Panc1 (cell line): ENCODE measurements around the gene NUBP2. TPM values are rescaled to one million over a fixed set of nuclear protein-coding genes. Genes with fewer than 3 reads are reported as not detected.

Experiments used
- ATAC-seq: fragments of 200-7000 bp; cut with Tn5 transposase; 2 replicates; pipeline ENCODE4 v1.9.1; 2020; ENCODE audit warnings: mild to moderate bottlenecking, moderate library complexity
- BruUV-seq: library from RNA; stranded (reverse); fragments of 400-500 nt; replicated peaks from 2 replicates; lab custom pipeline; 2021; lab: Mats Ljungman, UMichigan
- CTCF ChIA-PET: fragments of 300-600 bp; sonication (Branson Sonifier 250); formaldehyde crosslinking; loops from one replicate; lab custom pipeline; 2022; ENCODE audit warnings: antibody characterized with exemption; lab: Charles Lee
- POLR2A ChIA-PET: fragments of 300-600 bp; sonication (Branson Sonifier 250); formaldehyde crosslinking; loops from one replicate; lab custom pipeline; 2022; ENCODE audit warnings: antibody characterized with exemption; lab: Charles Lee
- DNase-seq: peaks from one replicate; pipeline ENCODE4 v3.0.0-alpha.2; 2010; ENCODE audit warnings: low read depth, low spot score
- H3K27ac ChIP-seq: 2 replicates; pipeline ENCODE4 v1.5.1; 2011; ENCODE audit warnings: mild to moderate bottlenecking, low read length, inconsistent platforms
- H3K27me3 ChIP-seq: fragments of 200-500 bp; sonication (Bioruptor generic); 2 replicates; pipeline ENCODE4 v1.6.0; 2014; ENCODE audit warnings: low read length, inconsistent platforms; ENCODE audit not compliant: control insufficient read depth, insufficient read depth
- H3K36me3 ChIP-seq: fragments of 200-500 bp; sonication (Bioruptor generic); 2 replicates; pipeline ENCODE4 v1.5.1; 2014; ENCODE audit warnings: inconsistent platforms, mild to moderate bottlenecking, low read length, moderate library complexity; ENCODE audit not compliant: control insufficient read depth, insufficient read depth
- H3K4me1 ChIP-seq: 2 replicates; pipeline ENCODE4 v1.5.1; 2011; ENCODE audit warnings: inconsistent platforms, mild to moderate bottlenecking, low read length, moderate library complexity; ENCODE audit not compliant: control insufficient read depth, insufficient read depth
- H3K4me3 ChIP-seq, 2 experiments: 2 replicates each; pipeline ENCODE4 v1.5.1; 2011 to 2012; ENCODE audit warnings: low read depth in 2 of 2, low read length in 2 of 2, mild to moderate bottlenecking in 2 of 2, inconsistent platforms in 1 of 2, moderate library complexity in 1 of 2
- H3K9me3 ChIP-seq: fragments of 200-500 bp; sonication (Bioruptor generic); 2 replicates; pipeline ENCODE4 v1.5.1; 2014; ENCODE audit warnings: low read depth, mild to moderate bottlenecking, inconsistent platforms, low read length, moderate library complexity; ENCODE audit not compliant: control insufficient read depth, insufficient read depth
- POLR2AphosphoS5 ChIP-seq: IDR thresholded peaks from 2 replicates; pipeline ENCODE4 v1.6.1; 2012; ENCODE audit warnings: mild to moderate bottlenecking, low read depth, low read length, moderate library complexity
- REST ChIP-seq, 2 experiments: IDR thresholded peaks; 2 replicates each; pipeline ENCODE4 v1.6.1; 2011 to 2012; ENCODE audit warnings: low read depth in 2 of 2, control low read depth in 1 of 2, low read length in 1 of 2, mild to moderate bottlenecking in 1 of 2, moderate library complexity in 1 of 2; ENCODE audit not compliant: insufficient read depth in 1 of 2
- SIN3A ChIP-seq: IDR thresholded peaks from 2 replicates; pipeline ENCODE4 v1.6.1; 2012; ENCODE audit warnings: low read depth, mild to moderate bottlenecking, low read length, moderate library complexity, borderline replicate concordance; ENCODE audit not compliant: insufficient read depth
- TCF7L2 ChIP-seq: IDR thresholded peaks from 2 replicates; pipeline ENCODE4 v1.6.1; 2011; ENCODE audit warnings: mild to moderate bottlenecking, low read depth, low read length, inconsistent platforms
- in situ Hi-C: cut with HindIII; loops from 2 replicates; pipeline ENCODE4 v1.10.0; 2016; ENCODE audit warnings: low sequenced_read_pairs, low pct_unique_long_range_greater_than_20kb
- intact Hi-C: fragments of 100-400 bp; cut with micrococcal nuclease; formaldehyde crosslinking; loops from one replicate; pipeline ENCODE4 v1.10.0; 2022; ENCODE audit not compliant: unreplicated experiment
- total RNA-seq: library from RNA; stranded (reverse); gene quantifications from one replicate; pipeline ENCODE4 v1.2.1, GENCODE V29; 2021; ENCODE audit not compliant: unreplicated experiment
- TF ChIP-seq, protein P1 (sequence below): fragments of 450-650 bp; IDR thresholded peaks from 2 replicates; pipeline ENCODE4 v1.5.1; 2017; ENCODE audit warnings: mild to moderate bottlenecking

Gene NUBP2
- total RNA-seq, 1 experiment from 2014 or later, result 85.8 TPM

DNA sequence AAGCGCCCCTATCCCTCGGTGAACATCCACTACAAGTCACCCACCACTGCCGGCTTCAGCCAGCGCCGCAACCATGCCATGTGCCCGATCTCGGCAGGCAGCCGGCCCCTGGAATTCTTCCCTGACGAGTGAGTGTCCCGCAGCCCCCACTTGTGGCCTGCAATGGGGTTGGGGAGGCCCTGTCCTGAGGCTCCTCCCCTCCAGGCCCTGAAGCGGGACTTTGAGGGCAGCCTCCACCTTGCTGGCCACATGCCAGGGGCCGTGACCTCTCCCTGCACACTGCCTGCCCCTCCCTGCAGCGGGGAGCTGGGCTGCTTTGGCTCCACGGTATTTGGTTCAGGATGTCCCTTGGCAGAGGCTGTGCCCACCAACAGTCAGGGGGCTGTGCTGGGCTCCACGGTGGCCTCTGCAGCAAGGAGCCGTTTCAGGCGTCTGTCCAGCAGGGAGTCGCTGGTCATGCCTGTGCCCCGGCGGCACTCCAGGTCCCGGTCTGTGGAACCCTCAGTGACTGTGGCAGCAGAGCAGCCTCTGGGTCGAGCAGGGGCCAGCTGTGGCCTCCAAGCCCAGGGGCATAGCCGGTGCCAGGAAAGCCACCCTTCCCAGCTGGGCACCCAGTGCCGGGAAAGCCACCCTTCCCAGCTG is 19.8 kb upstream of the NUBP2 start:
- Histone ChIP-seq H3K27ac (no peak overlapping the region), H3K9me3 (no peaks in the 10 kb centered on the region), H3K4me3 (no peak overlapping the region), H3K4me1 (no peaks in the 10 kb centered on the region), H3K36me3 (no peaks in the 10 kb centered on the region; the same call in 1 of the 2 replicates), H3K27me3 (no peaks in the 10 kb centered on the region)
- ATAC-seq, result peak; percentile 1; the same call in 1 of the 2 replicates
- no peak for TF ChIP-seq SIN3A
- TF ChIP-seq POLR2AphosphoS5, result no peak
- TF ChIP-seq TCF7L2, result no peak
- TF ChIP-seq, protein P1, sequence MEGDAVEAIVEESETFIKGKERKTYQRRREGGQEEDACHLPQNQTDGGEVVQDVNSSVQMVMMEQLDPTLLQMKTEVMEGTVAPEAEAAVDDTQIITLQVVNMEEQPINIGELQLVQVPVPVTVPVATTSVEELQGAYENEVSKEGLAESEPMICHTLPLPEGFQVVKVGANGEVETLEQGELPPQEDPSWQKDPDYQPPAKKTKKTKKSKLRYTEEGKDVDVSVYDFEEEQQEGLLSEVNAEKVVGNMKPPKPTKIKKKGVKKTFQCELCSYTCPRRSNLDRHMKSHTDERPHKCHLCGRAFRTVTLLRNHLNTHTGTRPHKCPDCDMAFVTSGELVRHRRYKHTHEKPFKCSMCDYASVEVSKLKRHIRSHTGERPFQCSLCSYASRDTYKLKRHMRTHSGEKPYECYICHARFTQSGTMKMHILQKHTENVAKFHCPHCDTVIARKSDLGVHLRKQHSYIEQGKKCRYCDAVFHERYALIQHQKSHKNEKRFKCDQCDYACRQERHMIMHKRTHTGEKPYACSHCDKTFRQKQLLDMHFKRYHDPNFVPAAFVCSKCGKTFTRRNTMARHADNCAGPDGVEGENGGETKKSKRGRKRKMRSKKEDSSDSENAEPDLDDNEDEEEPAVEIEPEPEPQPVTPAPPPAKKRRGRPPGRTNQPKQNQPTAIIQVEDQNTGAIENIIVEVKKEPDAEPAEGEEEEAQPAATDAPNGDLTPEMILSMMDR, result no peak
- TF ChIP-seq REST (IDR thresholded peaks at IDR 0.05; ENCODE audit: insufficient read depth in 1 of 2, low read depth in 2 of 2, low read length in 1 of 2), result no peak
- BruUV-seq, result no TSS peak
- DNase-seq, result no peak
- intact Hi-C loops, result no loop called here
- ChIA-PET CTCF (no interaction called here), POLR2A (no interaction called here)
- in situ Hi-C loops, result no loop called here

DNA sequence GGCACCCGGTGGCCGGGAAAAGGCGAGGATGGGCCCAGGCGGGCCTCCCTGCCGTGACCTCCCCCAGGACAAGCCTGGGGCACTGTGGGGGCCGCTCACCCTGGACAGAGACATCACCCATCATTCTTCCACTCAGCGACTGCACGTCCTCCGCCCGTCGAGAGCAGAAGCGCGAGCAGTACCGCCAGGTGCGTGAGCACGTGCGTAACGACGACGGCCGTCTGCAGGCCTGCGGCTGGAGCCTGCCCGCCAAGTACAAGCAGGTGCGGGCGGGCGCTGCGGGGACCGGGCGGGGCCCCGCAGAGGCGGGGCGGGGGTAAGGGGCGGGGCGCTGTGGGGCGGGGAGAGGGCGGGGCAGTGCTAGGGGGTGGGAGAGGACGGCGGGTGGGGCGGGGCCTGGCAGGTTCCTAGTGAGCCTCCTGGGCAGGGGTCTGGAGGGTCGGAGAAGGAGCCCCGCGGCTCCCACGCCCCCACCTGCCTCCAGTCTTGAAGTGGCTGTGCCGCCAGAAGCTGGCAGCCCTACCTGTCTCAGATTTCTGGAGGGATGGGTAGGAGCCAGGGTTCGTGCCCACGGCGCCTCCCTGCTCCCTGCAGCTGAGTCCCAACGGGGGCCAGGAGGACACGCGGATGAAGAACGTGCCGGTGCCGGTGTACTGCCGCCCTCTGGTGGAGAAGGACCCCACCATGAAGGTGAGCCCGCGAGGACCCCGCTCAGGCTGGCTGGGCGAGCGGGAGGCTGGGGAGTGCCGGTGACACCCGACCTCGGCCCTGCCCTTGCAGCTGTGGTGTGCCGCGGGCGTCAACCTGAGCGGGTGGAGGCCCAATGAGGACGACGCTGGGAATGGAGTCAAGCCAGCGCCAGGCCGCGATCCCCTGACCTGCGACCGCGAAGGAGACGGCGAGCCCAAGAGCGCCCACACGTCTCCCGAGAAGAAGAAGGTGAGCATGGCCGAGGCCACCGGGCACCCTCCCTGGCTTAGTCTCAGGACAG is 18.9 kb upstream of the NUBP2 start:
- TF ChIP-seq TCF7L2 (no peak), POLR2AphosphoS5 (no peak)
- TF ChIP-seq, protein P1, result peak; percentile 45; the same call in 1 of the 2 replicates
- H3K27ac ChIP-seq, result no peak overlapping the region
- in situ Hi-C loops (no loop called here), intact Hi-C loops (no loop called here)
- no peaks in the 10 kb centered on the region; the same call in 1 of the 2 replicates for H3K36me3 ChIP-seq
- POLR2A ChIA-PET, result no interaction called here
- CTCF ChIA-PET, result no interaction called here
- H3K4me1 ChIP-seq, result 0 out of 2 replicates have a peak, but pooled peaks cover 1% of the 10 kb centered on the region
- no peak for DNase-seq
- no peaks in the 10 kb centered on the region for H3K9me3 ChIP-seq
- no peak overlapping the region for H3K4me3 ChIP-seq
- ATAC-seq, result peak; percentile 26
- BruUV-seq, result no TSS peak
- no peaks in the 10 kb centered on the region for H3K27me3 ChIP-seq
